ENCODE measurements around the gene HECTD4. TPM values are rescaled to one million over a fixed set of nuclear protein-coding genes. Genes with fewer than 3 reads are reported as not detected.

The HECTD4 gene
- total RNA-seq, 1 donor from 2014 or later = 62.1 TPM

- H3K4me1 Mint-ChIP-seq (ENCODE audit: unreplicated experiment) = peaks cover 8% of the 10 kb centered on the region
- H3K36me3 Mint-ChIP-seq = peaks cover 31% of the 10 kb centered on the region
- TF ChIP-seq CTCF (conservative IDR thresholded peaks at IDR 0.05) = no peak
- no peaks in the 10 kb centered on the region for H3K27me3 Mint-ChIP-seq
- no peaks in the 10 kb centered on the region for H3K9me3 Mint-ChIP-seq
- DNase-seq (ENCODE audit: extremely low spot score, unreplicated experiment) = peak; percentile 6
- H3K4me3 Mint-ChIP-seq = no peak overlapping the region
- peak overlapping the region; percentile 8 for H3K27ac Mint-ChIP-seq
Observed at GRCh38 chr12:112146123-112146522, 236.1 kb downstream of the HECTD4 start.

GRCh38 chr12:112140728-112141127, 241.5 kb downstream of the HECTD4 start:
- H3K4me1 Mint-ChIP-seq (ENCODE audit: unreplicated experiment) = no peaks in the 10 kb centered on the region
- no peaks in the 10 kb centered on the region for H3K9me3 Mint-ChIP-seq
- no peak overlapping the region for H3K4me3 Mint-ChIP-seq
- H3K27ac Mint-ChIP-seq = no peak overlapping the region
- H3K36me3 Mint-ChIP-seq = peaks cover 15% of the 10 kb centered on the region
- no peaks in the 10 kb centered on the region for H3K27me3 Mint-ChIP-seq
- TF ChIP-seq CTCF (conservative IDR thresholded peaks at IDR 0.05) = no peak
- DNase-seq (ENCODE audit: extremely low spot score, unreplicated experiment) = peak; percentile 20

DNA sequence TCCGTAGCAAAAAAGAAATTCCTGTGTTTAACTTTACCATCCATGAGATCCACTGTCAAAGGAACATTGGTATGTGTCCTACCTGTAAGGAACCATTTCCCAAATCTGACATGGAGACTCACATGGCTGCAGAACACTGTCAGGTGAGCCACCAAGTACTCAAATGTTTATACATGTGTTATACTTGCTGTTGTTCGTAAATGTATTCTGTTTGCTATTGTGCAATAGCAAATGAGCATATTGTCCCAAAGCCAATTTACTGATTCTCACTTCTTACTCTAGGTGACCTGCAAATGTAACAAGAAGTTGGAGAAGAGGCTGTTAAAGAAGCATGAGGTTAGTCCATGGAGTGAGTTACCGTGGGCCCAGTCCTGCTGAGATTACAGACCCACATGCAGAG, 247.5 kb downstream of the HECTD4 start:
- Mint-ChIP-seq H3K4me1 (ENCODE audit: unreplicated experiment) (no peaks in the 10 kb centered on the region), H3K36me3 (peaks cover 3% of the 10 kb centered on the region), H3K4me3 (no peak overlapping the region), H3K27me3 (no peaks in the 10 kb centered on the region), H3K9me3 (no peaks in the 10 kb centered on the region), H3K27ac (no peak overlapping the region)
- no peak for DNase-seq (ENCODE audit: extremely low spot score, unreplicated experiment)
- no peak for TF ChIP-seq CTCF (conservative IDR thresholded peaks at IDR 0.05)

GRCh38 chr12:112133418-112133817, 248.8 kb downstream of the HECTD4 start:
- no peaks in the 10 kb centered on the region for H3K27me3 Mint-ChIP-seq
- no peaks in the 10 kb centered on the region for H3K9me3 Mint-ChIP-seq
- no peak overlapping the region for H3K4me3 Mint-ChIP-seq
- no peaks in the 10 kb centered on the region for H3K4me1 Mint-ChIP-seq (ENCODE audit: unreplicated experiment)
- DNase-seq (ENCODE audit: extremely low spot score, unreplicated experiment) = no peak
- no peak for TF ChIP-seq CTCF (conservative IDR thresholded peaks at IDR 0.05)
- no peak overlapping the region for H3K27ac Mint-ChIP-seq
- H3K36me3 Mint-ChIP-seq = peaks cover 3% of the 10 kb centered on the region

DNA sequence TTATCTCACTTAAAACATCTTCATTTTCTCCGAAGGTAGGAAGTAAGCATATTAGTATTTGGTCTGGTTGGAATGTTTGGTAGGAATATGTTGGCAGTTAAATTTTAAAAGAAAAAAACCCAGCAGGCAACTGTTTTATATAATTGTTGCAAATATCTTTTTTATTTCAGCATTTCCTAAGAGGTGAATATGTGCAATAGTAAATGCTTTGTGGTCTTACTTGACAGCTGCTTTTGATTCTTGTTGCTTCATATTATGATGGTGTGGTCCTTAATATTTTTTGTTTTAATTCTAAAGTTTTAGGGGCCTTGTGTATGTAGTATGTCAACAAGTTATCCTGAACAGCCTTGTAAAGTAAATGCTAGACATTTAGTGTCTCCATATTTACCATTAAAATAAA, 250.5 kb downstream of the HECTD4 start:
- no peak for DNase-seq (ENCODE audit: extremely low spot score, unreplicated experiment)
- Mint-ChIP-seq H3K9me3 (no peaks in the 10 kb centered on the region), H3K27ac (no peak overlapping the region), H3K36me3 (peaks cover 3% of the 10 kb centered on the region), H3K4me1 (ENCODE audit: unreplicated experiment) (peaks cover 6% of the 10 kb centered on the region), H3K27me3 (no peaks in the 10 kb centered on the region), H3K4me3 (no peak overlapping the region)
- no peak for TF ChIP-seq CTCF (conservative IDR thresholded peaks at IDR 0.05)

DNA sequence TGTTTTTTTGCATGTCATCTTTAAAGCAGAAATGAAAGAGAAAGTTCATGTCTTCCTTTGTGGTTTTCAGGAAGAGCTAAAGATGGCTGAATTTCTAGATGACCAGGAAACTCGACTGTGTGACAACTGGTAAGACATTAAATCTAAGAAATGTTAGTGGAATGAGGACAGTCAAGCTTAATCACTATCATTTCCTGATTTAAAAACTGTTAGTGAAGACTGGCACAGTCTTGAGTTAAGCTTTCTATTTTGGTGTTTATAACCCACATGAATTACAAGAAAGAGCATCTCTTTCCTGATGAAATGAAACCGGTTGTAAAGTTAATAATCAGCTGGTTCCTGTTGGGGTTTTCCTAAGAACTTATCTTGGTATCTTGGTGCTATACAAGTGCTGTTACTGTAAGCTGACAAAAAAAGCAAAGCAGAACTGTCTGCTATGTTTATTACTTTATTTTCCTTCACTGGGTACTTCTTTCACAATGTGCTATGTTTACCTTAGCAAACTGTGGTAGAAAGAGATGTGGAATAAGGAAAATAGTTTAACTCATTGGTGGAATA, 251.7 kb downstream of the HECTD4 start:
- H3K4me3 Mint-ChIP-seq = no peak overlapping the region
- DNase-seq (ENCODE audit: extremely low spot score, unreplicated experiment) = no peak
- H3K4me1 Mint-ChIP-seq (ENCODE audit: unreplicated experiment) = peaks cover 9% of the 10 kb centered on the region
- peak overlapping the region; percentile 7 for H3K27ac Mint-ChIP-seq
- no peaks in the 10 kb centered on the region for H3K27me3 Mint-ChIP-seq
- H3K36me3 Mint-ChIP-seq = peaks cover 3% of the 10 kb centered on the region
- H3K9me3 Mint-ChIP-seq = no peaks in the 10 kb centered on the region
- no peak for TF ChIP-seq CTCF (conservative IDR thresholded peaks at IDR 0.05)
